HFFc6 (cell line): ENCODE measurements around the gene OPRL1. TPM values are rescaled to one million over a fixed set of nuclear protein-coding genes. Genes with fewer than 3 reads are reported as not detected.

Experiments
- DNase-seq: peaks from one replicate; pipeline ENCODE4 v3.0.0-alpha.2; 2018
- H3K27ac Mint-ChIP-seq: 2 replicates; pipeline ENCODE4 v1.8.0; 2020; ENCODE audit warnings: mild to moderate bottlenecking, mixed read lengths
- H3K27me3 Mint-ChIP-seq: 2 replicates; pipeline ENCODE4 v1.8.0; 2021; ENCODE audit warnings: mild to moderate bottlenecking, moderate library complexity, mixed read lengths; ENCODE audit not compliant: insufficient read depth
- H3K36me3 Mint-ChIP-seq: 2 replicates; pipeline ENCODE4 v1.8.0; 2021; ENCODE audit warnings: low read depth, mixed read lengths
- H3K4me1 Mint-ChIP-seq: 2 replicates; pipeline ENCODE4 v1.8.0; 2020; ENCODE audit warnings: low read depth, mixed read lengths
- H3K4me3 Mint-ChIP-seq: 2 replicates; pipeline ENCODE4 v1.8.0; 2020; ENCODE audit warnings: mild to moderate bottlenecking, moderate library complexity, mixed read lengths
- H3K9me3 Mint-ChIP-seq: 2 replicates; pipeline ENCODE4 v1.8.0; 2020; ENCODE audit warnings: mild to moderate bottlenecking, mixed read lengths
- total RNA-seq, 6 experiments: library from RNA; stranded (reverse); fragmentation: NEBNext Ultra II Directional; extraction: Animal tissue kit (Norgen Biotek cat#: 25700); gene quantifications; 2 replicates in 1 of 6; 3 replicates in 5 of 6; pipeline ENCODE4 v1.2.3, GENCODE V29; 2021
- TF ChIP-seq, protein P1 (sequence below): fragments of 200-600 bp; sonication (generic); IDR thresholded peaks from 2 replicates; pipeline ENCODE4 v1.5.0; 2021; ENCODE audit warnings: antibody characterized with exemption, mild to moderate bottlenecking

The OPRL1 gene
- total RNA-seq, 6 experiments from 2014 or later: 0.27 to 1.00 (median 0.41) TPM

DNA sequence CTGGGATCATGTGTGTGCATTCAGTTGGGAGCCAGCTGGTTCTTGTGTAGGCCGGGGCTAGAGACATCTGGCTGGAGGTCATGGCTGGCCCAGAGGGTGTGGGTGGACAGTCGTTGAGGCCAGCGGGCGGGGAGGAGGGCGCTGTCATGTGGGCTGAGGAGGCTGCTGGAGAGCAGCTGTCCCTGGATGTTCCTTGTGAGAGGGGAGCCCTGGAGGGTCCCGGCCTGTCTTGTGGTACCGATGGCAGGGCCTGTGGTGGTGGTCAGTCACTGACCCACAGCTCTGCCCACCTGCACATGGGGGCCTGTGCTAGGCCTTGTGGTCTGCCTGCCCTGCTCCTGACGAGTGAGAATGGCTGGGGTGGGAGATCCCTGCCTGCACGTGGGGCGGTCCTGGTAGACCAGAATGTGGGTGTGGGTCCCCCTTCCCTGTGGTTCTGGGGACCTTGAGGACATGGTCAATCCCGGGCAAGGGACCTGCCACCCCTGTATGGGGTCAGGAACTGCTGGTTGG lies 45.8 kb upstream of the OPRL1 start:
- peaks cover 7% of the 10 kb centered on the region; the same call in 1 of the 2 replicates for H3K36me3 Mint-ChIP-seq
- TF ChIP-seq, protein P1, sequence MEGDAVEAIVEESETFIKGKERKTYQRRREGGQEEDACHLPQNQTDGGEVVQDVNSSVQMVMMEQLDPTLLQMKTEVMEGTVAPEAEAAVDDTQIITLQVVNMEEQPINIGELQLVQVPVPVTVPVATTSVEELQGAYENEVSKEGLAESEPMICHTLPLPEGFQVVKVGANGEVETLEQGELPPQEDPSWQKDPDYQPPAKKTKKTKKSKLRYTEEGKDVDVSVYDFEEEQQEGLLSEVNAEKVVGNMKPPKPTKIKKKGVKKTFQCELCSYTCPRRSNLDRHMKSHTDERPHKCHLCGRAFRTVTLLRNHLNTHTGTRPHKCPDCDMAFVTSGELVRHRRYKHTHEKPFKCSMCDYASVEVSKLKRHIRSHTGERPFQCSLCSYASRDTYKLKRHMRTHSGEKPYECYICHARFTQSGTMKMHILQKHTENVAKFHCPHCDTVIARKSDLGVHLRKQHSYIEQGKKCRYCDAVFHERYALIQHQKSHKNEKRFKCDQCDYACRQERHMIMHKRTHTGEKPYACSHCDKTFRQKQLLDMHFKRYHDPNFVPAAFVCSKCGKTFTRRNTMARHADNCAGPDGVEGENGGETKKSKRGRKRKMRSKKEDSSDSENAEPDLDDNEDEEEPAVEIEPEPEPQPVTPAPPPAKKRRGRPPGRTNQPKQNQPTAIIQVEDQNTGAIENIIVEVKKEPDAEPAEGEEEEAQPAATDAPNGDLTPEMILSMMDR: no peak
- H3K4me3 Mint-ChIP-seq: no peak overlapping the region
- DNase-seq: no peak
- no peaks in the 10 kb centered on the region for H3K9me3 Mint-ChIP-seq
- peaks cover 5% of the 10 kb centered on the region for H3K27me3 Mint-ChIP-seq
- 0 out of 2 replicates have a peak, but pooled peaks cover 4% of the 10 kb centered on the region for H3K4me1 Mint-ChIP-seq
- H3K27ac Mint-ChIP-seq: no peak overlapping the region

DNA sequence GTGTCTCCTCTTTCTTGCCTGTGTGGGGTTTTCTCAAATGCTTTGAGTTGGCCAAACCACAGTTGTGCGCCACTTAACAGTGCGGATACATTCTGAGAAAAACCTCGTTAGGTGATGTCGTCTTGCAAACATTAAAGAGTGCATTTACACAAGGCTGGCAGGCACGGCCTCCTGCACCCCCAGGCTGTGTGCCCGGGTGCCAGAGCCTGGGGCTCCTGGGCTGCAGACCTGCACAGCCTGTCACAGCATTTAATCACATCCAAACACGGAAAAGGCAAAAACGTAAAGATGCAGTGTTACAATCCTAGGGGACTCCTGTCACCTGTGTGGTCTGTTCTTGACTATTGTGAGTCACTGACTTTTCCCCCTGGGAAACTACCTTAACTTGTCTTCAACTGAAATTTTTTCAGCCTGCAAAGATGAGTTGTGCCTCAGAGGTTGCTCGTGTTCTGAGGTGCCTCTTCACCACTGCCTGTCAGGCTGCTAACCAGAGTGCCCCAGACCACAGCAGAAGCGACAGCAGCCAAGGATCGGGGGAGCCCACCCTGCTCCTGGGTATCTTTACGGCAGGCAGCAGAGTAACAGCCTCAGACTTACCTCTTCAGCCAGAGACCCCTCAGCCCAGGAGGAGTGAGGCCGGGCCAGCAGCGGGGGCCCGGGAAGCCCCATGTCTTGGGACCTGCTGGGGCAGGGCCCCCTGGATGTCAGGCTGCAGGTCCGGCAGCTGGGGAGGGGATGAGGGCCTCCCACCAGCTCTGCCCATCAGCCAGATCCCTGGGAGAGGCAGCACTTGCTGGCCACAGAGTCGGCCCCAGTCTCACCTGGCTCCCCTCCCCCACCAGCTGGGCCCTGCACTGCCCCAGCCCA lies 44.6 kb upstream of the OPRL1 start:
- H3K4me1 Mint-ChIP-seq: 0 out of 2 replicates have a peak, but pooled peaks cover 4% of the 10 kb centered on the region
- no peak overlapping the region for H3K27ac Mint-ChIP-seq
- TF ChIP-seq, protein P1: no peak
- H3K4me3 Mint-ChIP-seq: no peak overlapping the region
- no peak for DNase-seq
- no peaks in the 10 kb centered on the region; the same call in 1 of the 2 replicates for H3K36me3 Mint-ChIP-seq
- peaks cover 11% of the 10 kb centered on the region for H3K27me3 Mint-ChIP-seq
- H3K9me3 Mint-ChIP-seq: no peaks in the 10 kb centered on the region

DNA sequence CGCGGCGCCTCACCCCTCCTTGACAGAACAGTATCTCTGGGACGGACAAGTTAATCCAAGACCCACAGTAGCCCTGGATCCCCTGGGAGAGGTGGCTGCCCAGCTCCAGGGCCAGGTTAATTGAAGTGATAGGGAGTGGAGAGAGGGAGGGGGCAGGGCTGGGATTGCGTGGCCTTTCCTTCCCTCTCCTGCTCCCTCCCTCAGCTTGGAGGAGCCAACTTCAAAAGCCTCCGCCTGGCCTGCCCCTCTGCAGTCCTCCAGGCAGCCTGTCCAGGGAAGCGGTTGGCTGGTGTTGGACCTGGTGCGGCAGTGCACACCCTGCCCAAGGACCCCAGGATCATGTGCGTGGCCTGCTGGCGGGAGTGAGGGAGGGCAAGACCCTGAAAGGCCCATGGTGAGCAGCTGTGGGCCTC lies 43.9 kb upstream of the OPRL1 start, which contains the start of gene C20orf204:
Gene C20orf204 (plus strand): TSS at position 250 of the 413 bp plus-strand sequence. CDS start 142 bp downstream, at position 392.
- Mint-ChIP-seq H3K27me3 (peaks cover 13% of the 10 kb centered on the region), H3K4me3 (no peak within 1 kb of the TSS), H3K36me3 (no peaks in the 10 kb centered on the region; the same call in 1 of the 2 replicates), H3K4me1 (0 out of 2 replicates have a peak, but pooled peaks cover 4% of the 10 kb centered on the region), H3K9me3 (no peaks in the 10 kb centered on the region), H3K27ac (no peak within 1 kb of the TSS)
- TF ChIP-seq, protein P1: no peak
- DNase-seq: no peak

DNA sequence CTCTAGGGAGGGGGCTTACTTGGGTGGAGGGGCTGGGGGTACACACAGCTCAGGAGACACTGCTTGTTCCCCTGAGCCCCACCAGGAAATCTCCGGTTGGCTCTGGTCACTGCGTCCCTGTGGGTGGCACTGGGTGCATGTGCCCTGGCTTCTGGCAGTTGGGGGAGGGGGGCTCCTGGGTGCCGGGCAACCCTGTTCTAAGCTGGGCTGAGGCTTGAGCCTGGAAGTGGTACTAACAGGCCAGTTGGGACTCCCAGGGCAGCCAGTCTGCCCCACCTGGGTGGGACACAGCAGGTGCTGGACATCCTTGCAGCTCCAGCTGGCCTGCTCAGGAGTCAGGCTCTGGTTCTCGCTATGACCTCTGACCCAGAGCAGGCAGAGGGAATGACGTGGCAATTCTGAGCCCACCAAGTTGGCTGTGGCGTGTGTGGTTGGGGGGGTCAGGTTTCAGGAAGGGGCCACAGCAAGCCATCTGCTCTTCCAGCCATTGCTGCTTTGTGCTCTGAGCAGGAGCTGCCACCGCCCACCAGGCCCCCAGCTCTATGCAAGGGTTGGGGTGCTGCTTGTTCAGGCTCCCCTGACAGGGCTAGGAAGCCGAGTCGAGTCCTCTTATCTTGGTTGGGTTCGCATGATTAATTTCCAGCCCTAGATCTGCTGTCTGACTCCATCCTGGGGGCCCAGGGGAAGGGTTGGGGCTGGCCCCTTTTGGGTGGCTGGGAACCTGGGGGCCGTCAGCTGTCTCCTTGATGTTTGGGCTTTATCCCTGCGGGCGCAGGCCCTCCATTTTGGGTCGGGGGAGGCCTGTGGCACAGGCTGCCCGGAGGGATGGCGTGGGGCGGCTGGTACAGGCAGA lies 43.3 kb upstream of the OPRL1 start:
- peaks cover 19% of the 10 kb centered on the region for H3K27me3 Mint-ChIP-seq
- H3K4me3 Mint-ChIP-seq: no peak overlapping the region
- 0 out of 2 replicates have a peak, but pooled peaks cover 4% of the 10 kb centered on the region for H3K4me1 Mint-ChIP-seq
- no peak overlapping the region for H3K27ac Mint-ChIP-seq
- DNase-seq: no peak
- TF ChIP-seq, protein P1: no peak
- no peaks in the 10 kb centered on the region for H3K9me3 Mint-ChIP-seq
- no peaks in the 10 kb centered on the region; the same call in 1 of the 2 replicates for H3K36me3 Mint-ChIP-seq

DNA sequence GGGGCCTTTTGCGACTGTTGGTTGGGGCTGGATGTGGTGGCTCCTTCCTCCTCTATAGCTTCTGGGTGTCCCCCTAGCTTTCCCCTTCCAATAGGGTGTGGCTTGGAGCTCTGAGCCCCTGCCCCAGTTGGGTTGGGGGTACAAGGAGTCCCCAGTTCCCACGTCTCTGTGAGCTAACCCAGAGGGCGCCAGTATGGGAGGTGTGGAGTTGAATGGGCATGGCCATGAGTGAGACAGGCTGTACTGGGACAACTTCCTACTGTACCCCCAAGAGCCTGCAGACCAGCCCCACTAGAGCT lies 42.7 kb upstream of the OPRL1 start:
- Mint-ChIP-seq H3K4me1 (0 out of 2 replicates have a peak, but pooled peaks cover 4% of the 10 kb centered on the region), H3K9me3 (no peaks in the 10 kb centered on the region), H3K27me3 (peaks cover 22% of the 10 kb centered on the region), H3K4me3 (no peak overlapping the region), H3K27ac (no peak overlapping the region), H3K36me3 (no peaks in the 10 kb centered on the region; the same call in 1 of the 2 replicates)
- no peak for DNase-seq
- TF ChIP-seq, protein P1: no peak
